Esophagus muscularis mucosa (tissue), 4 donors: Measurements from ENCODE around the gene ITGBL1. TPM values are rescaled to one million over a fixed set of nuclear protein-coding genes. Genes with fewer than 3 reads are reported as not detected.

Experiments
- DNase-seq: peaks from one replicate; pipeline ENCODE4 v3.0.0-alpha.2; 2017; ENCODE audit errors: extremely low spot score
- H3K27ac ChIP-seq, 4 donors: fragments of 200-600 bp; sonication (generic); replicated peaks in 1 of 4; 1 replicate in 3 of 4; 2 replicates in 1 of 4; pipeline ENCODE4 v1.5.1; 2016 to 2019; ENCODE audit warnings: mild to moderate bottlenecking in 1 of 4
- H3K27me3 ChIP-seq, 4 donors: fragments of 200-600 bp; sonication (generic); one replicate each; pipeline versions ENCODE4 v1.5.1 to v1.6.0; 2016 to 2019
- H3K36me3 ChIP-seq, 4 donors: fragments of 200-600 bp; sonication (generic); one replicate each; pipeline ENCODE4 v1.5.1; 2016 to 2019
- H3K4me1 ChIP-seq, 4 donors: fragments of 200-600 bp; sonication (generic); one replicate each; pipeline ENCODE4 v1.5.1; 2016 to 2019
- H3K4me3 ChIP-seq, 4 donors: fragments of 200-600 bp; sonication (generic); 1 replicate in 2 of 4; 2 replicates in 2 of 4; pipeline ENCODE4 v1.5.1; 2016 to 2019; ENCODE audit warnings: mild to moderate bottlenecking in 4 of 4, moderate library complexity in 1 of 4
- H3K9me3 ChIP-seq, 4 donors: fragments of 200-600 bp; sonication (generic); 1 replicate in 3 of 4; 2 replicates in 1 of 4; pipeline ENCODE4 v1.5.1; 2016 to 2019
- EP300 ChIP-seq: sonication (generic); formaldehyde crosslinking; IDR thresholded peaks from one replicate; pipeline ENCODE4 v1.6.1; 2017; ENCODE audit warnings: antibody characterized with exemption
- POLR2A ChIP-seq: fragments of 450-650 bp; IDR thresholded peaks from one replicate; pipeline ENCODE4 v1.6.1; 2017; ENCODE audit warnings: antibody characterized with exemption, moderate library complexity, mild to moderate bottlenecking, low read depth
- POLR2AphosphoS5 ChIP-seq, 2 donors: sonication (generic); formaldehyde crosslinking; IDR thresholded peaks; one replicate each; pipeline ENCODE4 v1.6.1; 2017; ENCODE audit warnings: antibody characterized with exemption in 2 of 2
- WGBS: methylation state at CpG from one replicate; pipeline ENCODE4 v1.1.5; 2018; 5-methylcytosine and 5-hydroxymethylcytosine counted together
- intact Hi-C: fragments of 100-400 bp; cut with DNase I; formaldehyde crosslinking; loops from one replicate; pipeline ENCODE4 v1.15.1; 2023
- total RNA-seq, 4 donors: library from RNA; depleted of rRNA; stranded (reverse); fragments of >200 nt; gene quantifications; one replicate each; pipeline versions ENCODE4 v1.1.0 to v1.2.1, GENCODE V29; 2016
- TF ChIP-seq, protein P1 (sequence below), 3 experiments: fragments of 200-600 bp in 2 of 3; fragments of 450-650 bp in 1 of 3; sonication (generic) in 2 of 3; IDR thresholded peaks; one replicate each; pipeline ENCODE4 v1.5.1; 2017 to 2019; ENCODE audit warnings: antibody characterized with exemption in 3 of 3, mild to moderate bottlenecking in 2 of 3, moderate library complexity in 1 of 3

ITGBL1 gene
- total RNA-seq, 4 donors from 2014 or later = 8.3 to 20.0 (median 13.8) TPM

DNA sequence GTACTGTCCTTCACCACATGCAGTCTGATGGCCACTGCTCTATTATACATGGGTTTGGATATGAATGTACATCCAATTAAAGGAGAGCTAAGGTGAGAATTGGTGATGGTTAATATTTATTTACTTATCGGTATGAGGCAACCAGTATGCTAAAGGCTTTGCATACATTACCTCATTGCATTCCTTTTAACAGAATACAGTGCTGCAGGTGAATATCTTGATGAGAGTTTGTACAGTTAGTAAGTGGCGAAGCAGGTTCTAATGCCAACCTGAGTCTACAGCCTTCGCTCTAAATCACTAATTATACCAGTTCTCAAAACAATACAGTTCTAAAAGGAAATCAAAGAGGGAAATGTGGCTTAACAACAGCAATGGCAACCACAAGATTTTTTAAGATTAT is 284.1 kb downstream of the ITGBL1 start:
- no peaks in the 10 kb centered on the region for H3K27me3 ChIP-seq
- no peak overlapping the region for H3K27ac ChIP-seq
- H3K9me3 ChIP-seq = no peaks in the 10 kb centered on the region
- WGBS = 64% methylated on average over 3 of the region's 3 CpGs
- H3K36me3 ChIP-seq = no peaks in the 10 kb centered on the region
- no peak for DNase-seq
- H3K4me1 ChIP-seq = no peaks in the 10 kb centered on the region
- intact Hi-C loops = no loop called here
- TF ChIP-seq EP300 (no peak), POLR2A (no peak), POLR2AphosphoS5 (IDR thresholded peaks at IDR 0.05) (no peak)
- TF ChIP-seq, protein P1, sequence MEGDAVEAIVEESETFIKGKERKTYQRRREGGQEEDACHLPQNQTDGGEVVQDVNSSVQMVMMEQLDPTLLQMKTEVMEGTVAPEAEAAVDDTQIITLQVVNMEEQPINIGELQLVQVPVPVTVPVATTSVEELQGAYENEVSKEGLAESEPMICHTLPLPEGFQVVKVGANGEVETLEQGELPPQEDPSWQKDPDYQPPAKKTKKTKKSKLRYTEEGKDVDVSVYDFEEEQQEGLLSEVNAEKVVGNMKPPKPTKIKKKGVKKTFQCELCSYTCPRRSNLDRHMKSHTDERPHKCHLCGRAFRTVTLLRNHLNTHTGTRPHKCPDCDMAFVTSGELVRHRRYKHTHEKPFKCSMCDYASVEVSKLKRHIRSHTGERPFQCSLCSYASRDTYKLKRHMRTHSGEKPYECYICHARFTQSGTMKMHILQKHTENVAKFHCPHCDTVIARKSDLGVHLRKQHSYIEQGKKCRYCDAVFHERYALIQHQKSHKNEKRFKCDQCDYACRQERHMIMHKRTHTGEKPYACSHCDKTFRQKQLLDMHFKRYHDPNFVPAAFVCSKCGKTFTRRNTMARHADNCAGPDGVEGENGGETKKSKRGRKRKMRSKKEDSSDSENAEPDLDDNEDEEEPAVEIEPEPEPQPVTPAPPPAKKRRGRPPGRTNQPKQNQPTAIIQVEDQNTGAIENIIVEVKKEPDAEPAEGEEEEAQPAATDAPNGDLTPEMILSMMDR (IDR thresholded peaks at IDR 0.05) = no peak
- no peak overlapping the region for H3K4me3 ChIP-seq

DNA sequence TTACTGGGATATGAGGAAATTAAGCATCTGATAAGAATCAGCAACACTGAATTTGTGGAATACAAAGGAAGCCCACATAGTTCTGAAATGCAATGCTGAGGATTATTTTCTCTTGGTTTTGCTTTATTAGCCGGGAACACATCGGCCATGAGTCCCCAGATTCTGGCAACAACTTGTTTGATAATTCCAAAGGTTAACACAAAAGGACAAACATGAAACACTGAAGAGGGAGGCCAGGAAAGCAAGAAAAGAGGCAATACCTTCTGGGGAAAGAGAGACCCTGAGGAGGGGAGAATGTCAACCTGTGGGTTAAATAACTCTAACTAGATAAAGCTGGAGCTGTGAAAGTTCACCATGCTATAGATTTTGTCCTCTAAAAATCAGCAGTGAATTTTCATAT is 285.9 kb downstream of the ITGBL1 start:
- TF ChIP-seq POLR2AphosphoS5 (IDR thresholded peaks at IDR 0.05) (no peak), POLR2A (no peak), EP300 (no peak)
- TF ChIP-seq, protein P1 (IDR thresholded peaks at IDR 0.05) = no peak
- no peak for DNase-seq
- no peaks in the 10 kb centered on the region for H3K4me1 ChIP-seq
- intact Hi-C loops = no loop called here
- no peaks in the 10 kb centered on the region for H3K36me3 ChIP-seq
- 86% methylated on average over 2 of the region's 2 CpGs for WGBS
- H3K4me3 ChIP-seq = no peak overlapping the region
- no peak overlapping the region for H3K27ac ChIP-seq
- no peaks in the 10 kb centered on the region for H3K9me3 ChIP-seq
- no peaks in the 10 kb centered on the region for H3K27me3 ChIP-seq

DNA sequence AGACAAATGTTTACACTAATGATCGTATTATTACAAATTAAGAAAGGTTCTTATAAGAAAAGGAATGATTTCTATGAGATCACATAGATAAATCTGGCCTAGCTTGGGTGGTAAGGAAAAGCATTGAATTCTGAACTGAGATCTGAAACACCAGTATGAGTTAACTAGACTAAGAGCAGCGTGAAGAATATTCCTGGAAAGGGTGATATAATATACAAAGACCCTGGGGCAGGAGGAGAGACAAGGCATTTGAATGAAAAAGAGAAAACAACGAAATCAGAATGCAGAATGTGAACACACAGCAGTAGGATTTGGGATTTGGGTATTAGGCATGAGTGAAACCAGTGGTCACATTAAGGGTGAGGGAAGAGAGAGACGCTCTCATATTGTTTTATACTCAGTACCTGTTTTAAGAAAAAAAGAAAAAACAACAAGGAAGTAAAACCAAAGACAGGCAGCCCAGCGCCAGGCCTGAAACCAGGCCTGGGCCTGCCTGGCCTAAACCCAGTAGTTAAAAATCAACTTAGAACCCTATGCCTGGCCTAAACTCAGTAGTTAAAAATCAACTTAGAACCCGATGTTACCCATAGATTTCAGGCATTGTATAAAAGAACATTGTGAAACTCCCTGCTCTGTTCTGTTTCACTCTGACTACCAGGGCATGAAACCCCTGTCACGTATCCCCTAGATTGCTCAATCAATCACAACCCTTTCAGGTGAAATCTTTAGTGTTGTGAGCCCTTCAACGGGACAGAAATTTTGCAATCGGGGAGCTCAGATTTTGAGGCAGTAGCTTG is 287.1 kb downstream of the ITGBL1 start:
- H3K36me3 ChIP-seq = no peaks in the 10 kb centered on the region
- intact Hi-C loops = no loop called here
- 83% methylated on average over 9 of the region's 9 CpGs for WGBS

DNA sequence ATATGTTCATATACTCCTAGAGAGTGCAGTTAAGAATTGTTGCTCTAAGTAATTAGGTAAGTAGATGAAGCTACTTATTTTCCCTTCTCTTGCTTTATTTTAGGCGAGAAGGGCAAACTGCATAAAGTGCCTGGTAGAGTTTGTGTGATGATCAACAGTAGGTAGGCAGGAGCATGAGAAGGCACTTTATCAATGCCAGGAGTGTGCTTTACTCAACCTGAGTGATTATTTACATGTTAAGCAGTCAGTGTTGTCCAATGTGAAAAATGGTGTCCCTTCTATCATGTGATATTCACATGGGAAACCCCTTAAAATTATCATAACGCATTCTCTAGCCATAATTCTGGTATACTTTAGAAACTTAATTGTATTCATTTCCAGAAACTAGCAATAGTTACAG is 294.0 kb downstream of the ITGBL1 start:
- no peaks in the 10 kb centered on the region for H3K27me3 ChIP-seq
- no peaks in the 10 kb centered on the region for H3K36me3 ChIP-seq
- no peak overlapping the region for H3K4me3 ChIP-seq
- H3K9me3 ChIP-seq = no peaks in the 10 kb centered on the region
- 94% methylated on average over 2 of the region's 2 CpGs for WGBS
- no peaks in the 10 kb centered on the region for H3K4me1 ChIP-seq
- H3K27ac ChIP-seq = no peak overlapping the region
- intact Hi-C loops = no loop called here
- no peak for DNase-seq
- TF ChIP-seq, protein P1 (IDR thresholded peaks at IDR 0.05) = no peak
- TF ChIP-seq POLR2A (no peak), POLR2AphosphoS5 (IDR thresholded peaks at IDR 0.05) (no peak), EP300 (no peak)

More for the DNA sequence above, 287.1 kb downstream of the ITGBL1 start:
- no peak overlapping the region for H3K4me3 ChIP-seq
- H3K27ac ChIP-seq = no peak overlapping the region
- no peak for DNase-seq
- H3K9me3 ChIP-seq = no peaks in the 10 kb centered on the region
- H3K4me1 ChIP-seq = no peaks in the 10 kb centered on the region
- H3K27me3 ChIP-seq = no peaks in the 10 kb centered on the region
- TF ChIP-seq EP300 = no peak

DNA sequence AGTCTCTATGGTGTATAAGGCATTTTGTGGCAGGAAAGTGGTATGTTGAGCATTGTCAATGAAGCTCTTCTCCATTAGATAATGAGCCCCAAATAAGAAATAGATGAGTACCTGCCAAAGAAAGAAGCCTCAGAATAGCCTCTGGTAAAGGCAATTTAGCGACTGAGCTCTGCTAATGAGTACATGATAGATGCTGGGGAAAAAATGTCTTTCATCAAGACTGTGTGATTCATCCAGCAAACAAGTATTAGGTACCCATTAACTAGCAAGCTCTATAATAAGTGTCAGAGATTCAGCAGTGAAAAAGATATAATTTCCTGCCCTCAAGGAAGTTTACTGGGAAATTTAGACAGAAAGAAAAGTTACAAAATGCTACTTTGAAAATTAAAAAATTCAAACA is 294.6 kb downstream of the ITGBL1 start:
- DNase-seq = no peak
- Histone ChIP-seq H3K9me3 (no peaks in the 10 kb centered on the region), H3K27me3 (no peaks in the 10 kb centered on the region), H3K4me3 (no peak overlapping the region), H3K4me1 (no peaks in the 10 kb centered on the region), H3K36me3 (no peaks in the 10 kb centered on the region), H3K27ac (no peak overlapping the region)
- intact Hi-C loops = no loop called here
- TF ChIP-seq, protein P1 (IDR thresholded peaks at IDR 0.05) = no peak
- TF ChIP-seq EP300 (no peak), POLR2A (no peak), POLR2AphosphoS5 (IDR thresholded peaks at IDR 0.05) (no peak)
- 85% methylated on average over 1 of the region's 1 CpG for WGBS
